GM19023 (cell line): Measurements from ENCODE around the gene LCOR.
"Not testable (repeated sequence)": the region's sequence is repeated elsewhere in the genome, so short reads cannot be mapped to it uniquely, and the experiment has no call there.

Experiments
- ATAC-seq: cut with Tn5 transposase; IDR thresholded peaks from one replicate; pipeline ENCODE4 v1.9.1; 2021; ENCODE audit warnings: mild to moderate bottlenecking, moderate library complexity; ENCODE audit not compliant: unreplicated experiment

LCOR gene

DNA sequence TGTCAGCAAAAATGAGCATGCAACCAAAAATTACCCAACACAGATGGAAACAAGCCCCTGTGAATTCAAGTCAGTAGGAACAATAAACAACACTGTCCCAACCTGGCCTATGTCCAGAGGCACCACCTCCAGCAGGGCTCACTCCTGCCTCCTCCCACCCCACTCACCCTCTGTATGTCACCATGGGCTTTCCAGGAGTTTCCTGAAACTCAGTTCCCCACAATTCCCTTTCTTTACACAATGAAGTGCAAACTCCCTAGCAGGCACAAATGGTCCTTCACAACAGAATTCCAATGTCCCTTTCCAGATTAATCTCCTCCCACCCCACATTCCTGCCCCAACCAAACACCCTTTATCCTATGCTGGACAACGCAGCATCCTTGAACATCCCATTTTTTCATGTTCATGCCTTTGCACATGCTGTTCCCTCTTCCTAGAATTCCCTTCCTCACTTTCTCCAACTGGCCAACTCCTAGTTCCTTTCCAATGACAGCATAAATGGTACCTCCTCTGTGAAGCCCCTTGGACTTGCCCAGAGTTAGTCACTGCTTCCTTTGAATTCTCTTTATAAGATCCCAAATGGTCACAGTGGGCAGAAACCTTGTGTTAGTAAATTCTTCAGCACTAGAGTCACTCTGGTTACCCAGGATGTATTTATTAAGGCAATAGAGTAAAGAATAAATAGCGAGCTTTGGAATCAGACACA, 196.2 kb downstream of the LCOR start:
- ATAC-seq: no peak

DNA sequence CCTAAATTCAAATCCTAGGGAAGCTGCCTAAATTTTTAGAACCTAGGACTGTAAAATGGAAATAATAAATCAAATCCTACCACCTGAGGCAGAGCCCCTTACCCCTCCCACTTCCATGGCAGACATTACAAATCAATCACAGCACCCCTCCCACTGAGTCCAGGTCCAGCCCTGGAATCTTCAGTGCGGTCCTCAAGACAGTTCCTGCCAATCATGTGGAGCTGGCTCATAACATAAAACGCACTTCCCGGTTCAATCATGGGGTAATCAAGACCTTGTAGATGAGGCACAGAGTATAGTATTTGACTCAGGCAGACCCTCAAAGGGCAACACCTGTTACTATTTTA, 196.7 kb downstream of the LCOR start:
- ATAC-seq: no peak

DNA sequence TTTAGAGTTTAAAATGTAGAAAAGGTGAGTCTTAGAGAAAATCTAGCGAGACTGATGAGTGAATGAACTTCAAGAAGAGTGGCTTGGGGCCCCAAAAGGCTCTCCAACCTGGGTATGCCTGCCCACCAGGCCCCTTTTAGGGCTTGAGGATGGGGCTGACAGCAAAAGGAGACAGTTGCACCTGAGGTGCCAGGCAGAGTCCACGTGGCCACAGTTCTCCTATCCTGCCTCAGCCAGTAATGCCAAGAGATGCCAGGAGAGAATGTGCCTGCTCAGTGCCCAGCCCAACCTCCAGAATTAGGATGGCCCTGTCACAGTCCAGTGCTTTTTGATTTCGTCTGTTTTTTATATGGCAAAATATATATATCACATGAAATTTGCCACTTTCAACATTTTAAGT, 197.2 kb downstream of the LCOR start:
- no peak for ATAC-seq

DNA sequence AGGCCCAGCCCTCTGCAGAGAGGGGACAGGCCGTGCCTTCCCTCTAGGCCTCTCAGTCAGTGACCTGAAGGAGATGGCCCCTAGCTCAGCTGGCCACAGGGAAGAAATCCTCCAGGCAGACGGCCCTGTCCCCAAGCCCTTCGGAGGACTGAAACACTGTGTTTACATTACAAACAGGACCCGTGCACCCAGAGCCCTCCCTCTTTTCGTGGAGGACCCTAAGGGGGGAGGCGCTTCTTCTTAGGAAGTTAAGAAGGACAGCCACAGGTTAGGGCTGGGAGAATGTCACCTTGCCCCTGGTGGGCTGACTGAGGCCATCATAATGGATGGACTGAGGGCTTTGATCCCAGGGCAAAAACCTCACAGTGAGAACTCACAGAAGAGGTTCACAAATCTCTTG, 198.8 kb downstream of the LCOR start:
- no peak for ATAC-seq

DNA sequence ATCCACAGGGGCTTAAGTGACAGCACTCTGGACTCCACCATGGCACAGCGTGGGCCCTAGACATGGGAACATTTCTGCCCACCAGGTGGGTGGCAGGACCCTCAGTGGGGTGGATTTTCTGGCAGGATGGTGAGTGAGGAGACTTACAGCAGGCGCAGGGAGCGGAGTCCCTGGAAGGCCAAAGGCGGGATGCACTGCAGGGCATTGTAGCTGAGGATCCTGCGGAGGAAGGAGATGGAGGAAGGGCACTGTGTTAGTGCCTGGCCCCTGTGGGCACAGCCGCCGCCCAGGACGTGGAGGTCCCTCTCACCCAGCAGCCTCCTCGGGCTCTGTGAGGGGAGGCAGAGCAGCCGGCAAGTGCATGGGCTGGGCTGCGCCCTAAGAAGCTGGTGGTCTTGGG, 199.4 kb downstream of the LCOR start:
- ATAC-seq: no peak

DNA sequence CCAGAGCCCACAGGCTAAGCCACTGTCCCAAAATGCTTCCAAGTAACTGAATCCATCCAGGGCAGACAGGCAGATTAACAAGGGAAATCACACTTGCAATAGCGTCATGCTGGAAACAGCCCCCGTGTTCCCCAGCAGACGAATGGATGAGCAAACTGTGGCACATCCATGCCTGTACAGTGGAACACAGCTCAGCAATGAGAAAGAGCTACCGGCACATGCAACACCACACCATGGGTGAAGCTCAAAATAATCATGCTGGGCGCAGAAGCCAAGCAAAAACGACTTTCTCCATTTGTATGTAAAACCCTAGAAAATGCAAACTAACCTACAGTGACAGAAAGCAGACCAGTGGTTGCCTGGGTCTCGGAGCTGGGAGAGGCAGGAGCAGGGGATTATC, 200.5 kb downstream of the LCOR start:
- ATAC-seq: no peak

DNA sequence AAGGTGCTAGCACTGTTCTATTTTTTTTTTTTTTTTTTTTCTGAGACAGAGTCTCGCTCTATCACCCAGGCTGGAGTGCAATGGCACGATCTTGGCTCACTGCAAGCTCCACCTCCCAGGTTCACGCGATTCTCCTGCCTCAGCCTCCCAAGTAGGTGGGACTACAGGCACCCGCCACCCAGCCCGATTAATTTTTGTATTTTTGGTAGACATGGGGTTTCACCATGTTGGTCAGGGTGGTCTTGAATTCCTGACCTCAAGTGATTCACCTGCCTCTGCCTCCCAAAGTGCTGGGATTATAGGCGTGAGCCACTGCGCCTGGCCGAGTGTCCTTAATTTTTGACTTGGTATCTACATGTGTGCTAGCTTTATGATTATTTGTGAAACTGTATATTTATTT, 201.7 kb downstream of the LCOR start:
- ATAC-seq: not testable (repeated sequence)

DNA sequence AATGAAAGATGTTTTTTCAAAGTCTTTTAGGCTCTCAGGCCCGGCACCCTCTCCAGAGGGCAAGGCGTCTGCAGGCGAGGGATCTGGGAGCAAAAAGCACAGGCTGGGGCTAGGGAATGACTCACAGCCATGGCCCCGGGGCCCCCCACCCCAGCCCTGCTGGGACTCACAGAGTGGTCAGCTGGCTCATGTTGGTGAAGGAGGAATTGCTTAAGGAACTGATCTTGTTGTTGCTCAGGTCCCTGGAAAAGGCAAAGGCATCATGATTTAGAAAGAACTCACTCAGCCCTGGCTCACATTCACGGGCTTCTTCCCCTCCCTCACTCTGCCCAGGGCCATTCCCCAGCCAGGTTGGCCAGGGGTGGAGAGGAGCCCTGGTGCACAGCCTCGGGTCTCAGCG, 202.2 kb downstream of the LCOR start:
- ATAC-seq: no peak

DNA sequence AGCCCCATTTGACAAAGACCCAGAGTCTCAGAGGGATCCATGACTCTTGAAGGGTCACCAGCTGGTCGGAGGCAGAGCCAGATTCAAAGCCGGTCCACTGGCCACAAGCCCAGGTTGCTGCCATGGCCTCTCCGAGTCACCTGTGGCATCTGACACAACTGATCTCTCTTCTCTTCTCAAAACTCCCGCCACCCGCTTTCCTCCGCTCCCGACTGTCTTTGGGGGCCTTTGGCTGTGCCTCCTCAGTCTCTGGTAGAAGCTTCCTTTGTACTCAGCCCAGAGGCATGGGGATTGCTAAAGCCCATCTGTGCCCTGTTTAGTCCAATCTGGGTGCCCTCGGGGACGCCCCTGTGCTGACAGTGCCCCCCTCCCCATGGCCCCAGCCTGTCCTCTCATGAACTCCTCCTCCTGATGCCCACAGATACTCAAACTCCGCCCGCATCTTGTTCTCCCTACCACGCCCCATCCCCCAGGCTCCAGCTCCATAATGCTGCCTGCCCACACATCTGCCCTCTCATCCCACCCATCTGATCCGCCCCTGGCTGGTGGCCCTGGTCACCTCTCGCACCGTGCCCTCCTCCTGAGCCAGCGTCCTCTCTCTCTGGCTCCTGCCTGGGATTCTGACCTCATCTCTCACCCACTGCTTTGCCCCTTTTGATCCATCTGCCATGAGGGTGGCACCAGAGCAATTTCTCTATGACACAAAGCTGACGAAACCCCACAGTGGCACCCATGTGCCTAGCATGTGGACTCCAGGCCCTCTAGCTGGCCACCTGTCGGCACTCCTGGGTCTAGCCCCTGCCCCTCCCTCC, 203.1 kb downstream of the LCOR start:
- no peak for ATAC-seq

DNA sequence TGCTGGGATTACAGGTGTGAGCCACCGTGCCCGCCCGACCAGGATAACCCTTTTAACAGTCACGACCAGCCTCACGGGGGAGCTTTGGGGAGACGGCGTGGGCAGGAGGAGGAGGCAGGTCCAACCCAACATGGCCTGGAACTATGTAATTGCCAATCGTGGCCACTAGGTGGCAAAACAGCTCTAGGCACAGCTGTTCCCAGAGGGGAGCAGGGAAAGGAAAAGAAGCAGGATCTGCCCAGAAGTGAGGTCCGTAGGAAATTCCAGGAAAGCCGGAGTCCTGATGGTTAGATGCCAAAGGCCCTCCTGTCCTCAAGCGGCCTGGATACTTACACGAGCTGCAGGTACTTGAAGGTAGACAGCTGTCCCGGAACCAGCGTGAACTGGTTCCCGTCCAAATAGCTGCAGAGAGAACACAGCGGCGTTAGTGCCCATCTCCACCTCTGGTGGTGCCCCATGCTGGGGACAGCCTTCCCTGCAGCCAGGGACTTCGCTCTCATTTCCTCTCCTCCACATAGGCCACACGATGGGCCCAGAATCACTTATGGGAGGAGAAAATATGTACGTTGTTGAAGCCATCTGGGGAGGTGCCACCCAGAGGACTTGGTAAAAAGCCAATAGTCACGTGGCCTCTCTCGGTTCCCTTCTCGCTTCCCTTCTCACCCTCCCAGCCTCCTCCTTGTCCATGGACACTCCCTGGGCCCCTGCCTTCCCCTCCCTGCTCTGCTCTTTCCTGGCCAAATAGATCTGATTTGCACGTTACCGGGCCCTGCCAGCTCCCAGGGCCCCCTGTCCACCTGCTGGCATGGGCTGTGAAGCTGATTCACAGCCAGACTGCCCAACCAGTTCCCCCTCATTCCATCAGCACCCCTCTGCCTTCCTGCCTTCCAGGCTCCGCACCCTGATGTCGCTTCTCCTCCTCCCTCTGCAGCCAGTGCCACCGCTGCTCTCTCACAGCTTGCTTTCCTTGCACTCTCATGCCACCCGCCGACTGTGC, 205.6 kb downstream of the LCOR start:
- no peak for ATAC-seq

DNA sequence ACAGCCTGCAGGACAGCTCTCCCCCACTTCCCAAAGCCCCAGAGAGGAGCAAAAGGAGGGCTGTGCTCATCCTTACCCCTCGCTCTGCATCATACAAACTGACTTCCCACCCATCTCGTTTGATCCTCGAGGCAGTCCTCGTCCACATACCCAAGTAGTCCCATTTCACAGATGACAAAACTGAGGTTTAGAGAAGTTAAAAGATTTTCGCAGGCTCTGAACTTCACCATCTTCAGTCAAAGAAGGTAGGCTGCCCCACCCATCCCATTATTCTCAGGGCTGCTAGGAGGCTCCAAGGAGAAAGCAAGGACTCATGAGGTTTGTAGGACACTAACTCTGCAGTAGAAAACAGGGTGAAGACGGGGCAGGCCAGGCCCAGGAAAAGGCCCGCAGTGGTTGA, 206.6 kb downstream of the LCOR start:
- ATAC-seq: no peak

DNA sequence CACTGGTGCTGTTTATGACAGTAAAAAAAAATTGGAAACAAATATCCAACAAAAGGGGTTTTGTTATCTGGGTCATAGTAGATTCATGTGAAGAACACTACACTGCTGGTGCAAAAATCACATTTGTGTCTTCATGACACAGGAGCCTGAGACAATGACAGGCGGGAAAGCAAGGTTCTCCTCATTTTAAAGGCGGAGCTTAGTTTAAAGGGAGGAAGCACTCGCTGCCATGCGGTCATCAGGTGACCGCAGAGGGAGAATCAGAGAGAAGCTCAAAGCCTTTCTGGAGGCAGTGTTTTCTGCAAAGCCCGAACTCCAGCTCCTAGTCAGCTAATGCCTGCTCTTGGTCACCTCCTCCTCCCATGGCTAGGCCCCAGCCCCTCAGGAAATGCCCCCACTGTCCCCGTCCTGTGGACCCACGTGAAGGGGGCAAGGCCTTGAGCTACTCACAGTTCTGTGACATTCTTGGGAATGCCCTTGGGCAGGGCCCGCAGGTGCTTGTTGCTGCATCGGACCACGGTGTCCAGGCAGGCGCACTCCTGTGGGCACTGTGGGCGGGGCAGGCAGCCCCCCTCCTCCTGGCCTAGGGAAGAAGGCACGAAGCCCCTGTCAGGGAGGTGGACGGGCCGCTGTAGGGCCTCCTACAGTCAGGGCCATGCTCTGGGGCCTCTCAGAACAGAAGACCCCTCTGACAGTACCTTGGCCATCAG, 207.6 kb downstream of the LCOR start:
- no peak for ATAC-seq

DNA sequence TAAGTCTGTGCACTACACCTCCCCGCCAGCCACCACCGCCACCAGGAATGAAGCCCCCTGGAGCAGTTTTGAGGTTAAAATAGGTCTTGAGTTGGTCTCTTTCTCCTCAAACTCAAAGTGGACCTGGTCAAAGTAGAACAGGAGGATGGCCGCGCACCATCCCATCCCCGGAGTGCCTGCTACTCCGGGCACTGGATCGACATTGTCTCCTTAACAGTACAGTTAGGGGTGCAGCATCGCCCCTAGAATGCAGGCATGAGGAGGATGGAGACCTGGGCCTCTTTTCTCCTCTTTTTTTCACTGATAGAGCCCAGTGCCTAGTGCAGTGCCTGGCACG, 208.1 kb downstream of the LCOR start:
- no peak for ATAC-seq

DNA sequence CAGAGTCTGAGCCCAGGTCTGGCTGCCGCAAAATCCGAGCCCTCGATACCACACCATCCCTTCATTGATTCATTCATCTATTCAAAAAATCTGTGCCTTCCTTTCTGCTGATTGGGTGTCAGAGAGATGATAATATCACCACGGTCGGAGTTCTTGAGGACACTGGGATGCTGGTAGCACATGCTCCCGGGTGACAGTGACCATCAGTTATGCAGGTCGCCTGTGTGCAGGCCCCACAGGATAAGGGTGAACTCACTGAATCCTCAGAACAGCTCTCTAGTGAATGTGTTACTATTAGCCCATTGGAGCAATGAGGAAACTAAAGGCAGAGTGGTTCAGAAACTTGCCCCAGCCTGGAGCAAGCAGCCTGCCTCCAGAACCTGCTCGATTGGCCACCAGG, 208.6 kb downstream of the LCOR start:
- ATAC-seq: no peak

DNA sequence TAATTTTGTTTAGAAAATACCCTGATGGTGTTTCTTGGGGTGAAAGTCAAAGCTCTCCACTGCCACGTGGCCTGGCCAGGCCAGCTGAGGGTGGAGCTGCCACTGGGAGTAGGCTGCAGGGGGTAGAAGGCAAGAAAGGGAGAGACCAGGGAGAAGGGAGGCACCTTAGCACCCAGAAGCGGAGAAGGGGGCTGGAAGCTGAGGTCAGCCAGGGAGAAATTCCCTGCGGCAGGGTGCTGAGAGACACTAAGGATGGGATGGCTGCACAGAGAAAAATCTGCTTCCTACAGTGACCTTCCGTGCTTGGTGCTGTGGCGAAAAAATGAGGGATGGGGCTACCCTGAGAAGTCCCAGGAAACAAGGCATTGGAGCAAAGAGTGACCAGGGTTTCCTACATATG, 210.0 kb downstream of the LCOR start:
- ATAC-seq: no peak

DNA sequence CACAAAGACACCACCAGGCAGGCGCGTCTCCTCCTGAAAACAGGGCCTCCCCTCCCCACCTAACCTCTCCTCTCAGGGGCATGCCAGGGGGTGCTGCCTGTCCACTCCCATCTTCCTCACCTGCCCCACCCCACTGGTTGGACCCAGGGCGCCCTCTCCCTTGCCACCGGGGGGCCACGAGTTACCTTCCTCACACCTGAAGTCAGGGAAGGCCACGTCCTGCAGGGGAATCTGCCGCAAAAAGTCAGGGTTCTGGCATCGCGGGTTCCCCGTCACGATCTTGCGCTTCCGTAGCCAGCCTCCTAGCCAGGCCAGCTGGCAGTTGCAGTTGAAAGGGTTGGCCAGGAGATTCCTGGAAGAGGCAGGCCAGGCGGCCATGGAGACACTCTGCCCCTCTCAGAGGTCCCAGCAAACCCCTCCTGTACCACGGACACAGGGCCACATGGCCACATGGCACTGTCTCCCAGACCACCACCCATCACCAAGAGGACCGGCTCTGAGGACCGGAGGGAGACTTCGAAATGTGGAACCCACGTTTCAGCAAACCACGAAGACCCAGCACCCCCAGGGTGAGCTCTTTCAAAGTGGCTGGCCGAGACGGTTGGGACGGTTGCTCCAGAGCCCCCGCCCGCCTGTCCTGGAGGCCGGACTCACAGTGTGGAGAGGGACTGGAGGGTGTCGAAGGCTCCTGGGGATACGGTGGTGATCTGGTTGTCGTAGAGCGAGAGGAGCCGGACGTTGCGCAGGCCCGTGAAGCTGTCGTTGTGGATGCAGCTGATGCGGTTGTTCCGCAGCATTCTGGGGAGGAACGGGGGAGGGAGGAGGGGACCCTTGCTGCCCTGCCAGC, 210.8 kb downstream of the LCOR start:
- ATAC-seq: no peak

DNA sequence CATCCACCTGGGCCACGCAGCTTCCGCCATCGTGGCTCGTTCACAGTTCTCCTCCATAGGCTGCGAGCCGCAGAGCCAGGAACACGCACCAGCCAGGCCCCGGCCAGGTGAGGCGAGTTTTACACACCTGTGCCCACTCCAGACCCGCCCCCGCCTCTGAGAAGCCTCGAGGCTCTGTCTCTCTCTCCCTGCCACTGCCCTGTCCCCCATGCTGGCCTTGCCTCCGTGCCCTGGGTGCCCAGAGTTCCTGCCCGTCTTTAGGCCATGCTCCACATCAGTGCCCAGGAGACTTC, 211.4 kb downstream of the LCOR start:
- ATAC-seq: no peak
